ENCODE data around the gene AARS1. TPM values are rescaled to one million over a fixed set of nuclear protein-coding genes. Genes with fewer than 3 reads are reported as not detected.
"Not testable (repeated sequence)": the region's sequence is repeated elsewhere in the genome, so short reads cannot be mapped to it uniquely, and the experiment has no call there.

Gene AARS1
- total and polyA plus RNA-seq, 5 experiments from 2014 or later: 22.9 to 144 (median 45.6) TPM

- H3K27me3 Mint-ChIP-seq, H3K9me3 Mint-ChIP-seq, POLR2A ChIA-PET, H3K4me1 Mint-ChIP-seq, H3K4me3 Mint-ChIP-seq, DNase-seq, ATAC-seq: not testable (repeated sequence)
- Mint-ChIP-seq H3K36me3 (peaks cover 6 to 90% (median 26%) of the 10 kb centered on the region in 3 donors), H3K27ac (peak overlapping the region in 2 of 10 donors; percentile 11 to 48)
Measured at GRCh38 chr16:70267922-70268321, 21.4 kb downstream of the AARS1 start.

- POLR2A ChIA-PET: no interaction called here
- H3K4me1 Mint-ChIP-seq: peaks cover 0 to 2% (median 0%) of the 10 kb centered on the region in 4 donors
- no peaks in the 10 kb centered on the region for H3K9me3 Mint-ChIP-seq
- ATAC-seq (no peak), DNase-seq (peak in 3 of 10 donors; percentile 20 to 25 (median 22))
- H3K4me3 Mint-ChIP-seq: no peak overlapping the region
- H3K27ac Mint-ChIP-seq: peak overlapping the region in 3 of 10 donors; percentile 11 to 48 (median 28)
- H3K27me3 Mint-ChIP-seq: no peaks in the 10 kb centered on the region
- H3K36me3 Mint-ChIP-seq: peaks cover 6 to 88% (median 27%) of the 10 kb centered on the region in 3 donors
Measured at GRCh38 chr16:70267516-70267915, 21.8 kb downstream of the AARS1 start.

GRCh38 chr16:70259903-70260302 lies 29.4 kb downstream of the AARS1 start:
- POLR2A ChIA-PET: interaction anchor here (1.0 kb wide), 1 partner anchor 8 kb away, joined by 4 read pairs; the partner anchor contains the start of gene EXOSC6
- H3K27ac Mint-ChIP-seq: peak overlapping the region in 1 of 10 donors; percentile 21
- not testable (repeated sequence) for H3K4me3 Mint-ChIP-seq, H3K4me1 Mint-ChIP-seq, H3K9me3 Mint-ChIP-seq, DNase-seq, H3K27me3 Mint-ChIP-seq, ATAC-seq
- H3K36me3 Mint-ChIP-seq: peaks cover 0 to 79% (median 3%) of the 10 kb centered on the region in 3 donors

- Mint-ChIP-seq H3K36me3 (peaks cover 0 to 74% (median 3%) of the 10 kb centered on the region in 3 donors), H3K4me3 (no peak overlapping the region), H3K9me3 (no peaks in the 10 kb centered on the region), H3K27ac (peak overlapping the region in 1 of 10 donors; percentile 6), H3K27me3 (no peaks in the 10 kb centered on the region), H3K4me1 (no peaks in the 10 kb centered on the region)
- POLR2A ChIA-PET: no interaction called here
- no peak for DNase-seq
- no peak for ATAC-seq
Measured at GRCh38 chr16:70258946-70259345, 30.4 kb downstream of the AARS1 start.

GRCh38 chr16:70258065-70258464 lies 31.2 kb downstream of the AARS1 start:
- H3K4me1 Mint-ChIP-seq: no peaks in the 10 kb centered on the region
- no peak for ATAC-seq
- H3K27me3 Mint-ChIP-seq: no peaks in the 10 kb centered on the region
- no peaks in the 10 kb centered on the region for H3K9me3 Mint-ChIP-seq
- H3K4me3 Mint-ChIP-seq: no peak overlapping the region
- peaks cover 0 to 72% (median 5%) of the 10 kb centered on the region in 3 donors for H3K36me3 Mint-ChIP-seq
- no peak for DNase-seq
- POLR2A ChIA-PET: no interaction called here
- H3K27ac Mint-ChIP-seq: peak overlapping the region in 1 of 10 donors; percentile 81

GRCh38 chr16:70257391-70257790 lies 31.9 kb downstream of the AARS1 start:
- peaks cover 0 to under 1% (median 0%) of the 10 kb centered on the region in 4 donors for H3K4me1 Mint-ChIP-seq
- H3K36me3 Mint-ChIP-seq: peaks cover 0 to 67% (median 3%) of the 10 kb centered on the region in 3 donors
- no peaks in the 10 kb centered on the region for H3K9me3 Mint-ChIP-seq
- no peaks in the 10 kb centered on the region for H3K27me3 Mint-ChIP-seq
- no peak for DNase-seq
- no peak overlapping the region for H3K4me3 Mint-ChIP-seq
- no peak for ATAC-seq
- POLR2A ChIA-PET: interaction anchor here (0.6 kb wide), 1 partner anchor 260 kb away, joined by 4 read pairs; no protein-coding TSS in a partner anchor
- no peak overlapping the region for H3K27ac Mint-ChIP-seq

- ATAC-seq (no peak), DNase-seq (no peak)
- H3K36me3 Mint-ChIP-seq: peaks cover 0 to 61% (median 3%) of the 10 kb centered on the region in 3 donors
- H3K4me1 Mint-ChIP-seq: peaks cover 3 to 10% (median 5%) of the 10 kb centered on the region in 4 donors
- POLR2A ChIA-PET: interaction anchor here (0.6 to 0.7 kb wide), 2 partner anchors 123 to 543 kb away, joined by 5 to 6 read pairs; no protein-coding TSS in a partner anchor
- H3K9me3 Mint-ChIP-seq: no peaks in the 10 kb centered on the region
- H3K4me3 Mint-ChIP-seq: no peak overlapping the region
- H3K27me3 Mint-ChIP-seq: no peaks in the 10 kb centered on the region
- no peak overlapping the region for H3K27ac Mint-ChIP-seq
Measured at GRCh38 chr16:70255574-70255973, 33.7 kb downstream of the AARS1 start.

GRCh38 chr16:70254965-70255286 lies 34.4 kb downstream of the AARS1 start:
- H3K9me3 Mint-ChIP-seq: no peaks in the 10 kb centered on the region
- H3K4me3 Mint-ChIP-seq: no peak overlapping the region
- peaks cover 0 to 56% (median 3%) of the 10 kb centered on the region in 3 donors for H3K36me3 Mint-ChIP-seq
- H3K27ac Mint-ChIP-seq: no peak overlapping the region
- DNase-seq (no peak), ATAC-seq (no peak)
- peaks cover 4 to 11% (median 10%) of the 10 kb centered on the region in 4 donors for H3K4me1 Mint-ChIP-seq
- no peaks in the 10 kb centered on the region for H3K27me3 Mint-ChIP-seq
- POLR2A ChIA-PET: interaction anchor here (0.6 to 0.7 kb wide), 2 partner anchors 124 to 543 kb away, joined by 5 to 6 read pairs; no protein-coding TSS in a partner anchor

- peaks cover 0 to 55% (median 3%) of the 10 kb centered on the region in 3 donors for H3K36me3 Mint-ChIP-seq
- POLR2A ChIA-PET: interaction anchor here (0.6 to 1.6 kb wide), 2 partner anchors 27 to 34 kb away, joined by 8 read pairs; partner anchors contain the start of gene AARS1
- no peaks in the 10 kb centered on the region for H3K27me3 Mint-ChIP-seq
- DNase-seq (no peak), ATAC-seq (no peak)
- no peak overlapping the region for H3K4me3 Mint-ChIP-seq
- H3K27ac Mint-ChIP-seq: peak overlapping the region in 1 of 10 donors; percentile 68
- H3K9me3 Mint-ChIP-seq: no peaks in the 10 kb centered on the region
- peaks cover 4 to 14% (median 11%) of the 10 kb centered on the region in 4 donors for H3K4me1 Mint-ChIP-seq
Measured at GRCh38 chr16:70254180-70254964, 34.9 kb downstream of the AARS1 start.

GRCh38 chr16:70253291-70254106 lies 35.8 kb downstream of the AARS1 start:
- H3K27ac Mint-ChIP-seq: peak overlapping the region in 4 of 10 donors; percentile 44 to 68 (median 53)
- peaks cover 0 to 52% (median 3%) of the 10 kb centered on the region in 3 donors for H3K36me3 Mint-ChIP-seq
- peak in 6 of 10 donors; percentile 10 to 65 (median 18) for DNase-seq
- POLR2A ChIA-PET: interaction anchor here (0.5 to 1.6 kb wide), 3 partner anchors 28 to 863 kb away, joined by 3 to 8 read pairs (median 8); partner anchors contain the start of gene AARS1
- ATAC-seq: no peak
- no peaks in the 10 kb centered on the region for H3K9me3 Mint-ChIP-seq
- no peaks in the 10 kb centered on the region for H3K27me3 Mint-ChIP-seq
- peaks cover 4 to 19% (median 13%) of the 10 kb centered on the region in 4 donors for H3K4me1 Mint-ChIP-seq
- no peak overlapping the region for H3K4me3 Mint-ChIP-seq

- no peak for DNase-seq
- ATAC-seq: no peak
- Mint-ChIP-seq H3K36me3 (peaks cover 0 to 46% (median 3%) of the 10 kb centered on the region in 3 donors), H3K4me3 (peak overlapping the region in 7 of 10 donors; percentile 15 to 95 (median 83)), H3K27ac (peak overlapping the region in 7 of 10 donors; percentile 15 to 98 (median 87)), H3K9me3 (no peaks in the 10 kb centered on the region), H3K27me3 (no peaks in the 10 kb centered on the region), H3K4me1 (peaks cover 4 to 27% (median 16%) of the 10 kb centered on the region in 4 donors)
- POLR2A ChIA-PET: interaction anchor here (0.5 to 1.9 kb wide), 6 partner anchors 8 to 862 kb away, joined by 3 to 10 read pairs (median 3); partner anchors contain the start of gene DDX19A
Measured at GRCh38 chr16:70252355-70252988, 36.8 kb downstream of the AARS1 start.
